Skeletal muscle satellite cell (primary cell): ENCODE data around the gene TP63.

Source experiments
- H3K27me3 ChIP-seq: 2 replicates; pipeline ENCODE4 v1.7.0; 2013; ENCODE audit warnings: low read length; ENCODE audit not compliant: control insufficient read depth, insufficient read depth
- H3K36me3 ChIP-seq: 2 replicates; pipeline ENCODE4 v1.7.0; 2013; ENCODE audit warnings: mild to moderate bottlenecking, control low read depth, low read length; ENCODE audit not compliant: insufficient read depth
- H3K4me1 ChIP-seq: 2 replicates; pipeline ENCODE4 v1.7.0; 2013; ENCODE audit warnings: low read length; ENCODE audit not compliant: control insufficient read depth, insufficient read depth
- H3K4me2 ChIP-seq: 2 replicates; pipeline ENCODE4 v1.7.0; 2013; ENCODE audit warnings: mild to moderate bottlenecking, low read length
- H3K4me3 ChIP-seq: 2 replicates; pipeline ENCODE4 v1.7.0; 2013; ENCODE audit warnings: low read length
- H3K9ac ChIP-seq: 2 replicates; pipeline ENCODE4 v1.7.0; 2013; ENCODE audit warnings: mild to moderate bottlenecking, low read depth, low read length, moderate library complexity
- H3K9me3 ChIP-seq: replicated peaks from 2 replicates; pipeline ENCODE4 v1.7.0; 2013; ENCODE audit warnings: mild to moderate bottlenecking, control low read depth, low read length

TP63 gene

GRCh38 chr3:189826566-189826965 lies 195.4 kb downstream of the TP63 start:
- Histone ChIP-seq H3K4me1 (peaks cover 8% of the 10 kb centered on the region), H3K27me3 (no peaks in the 10 kb centered on the region), H3K4me3 (no peak overlapping the region), H3K36me3 (no peaks in the 10 kb centered on the region), H3K4me2 (no peak overlapping the region), H3K9me3 (no peaks in the 10 kb centered on the region), H3K9ac (no peak overlapping the region)

DNA sequence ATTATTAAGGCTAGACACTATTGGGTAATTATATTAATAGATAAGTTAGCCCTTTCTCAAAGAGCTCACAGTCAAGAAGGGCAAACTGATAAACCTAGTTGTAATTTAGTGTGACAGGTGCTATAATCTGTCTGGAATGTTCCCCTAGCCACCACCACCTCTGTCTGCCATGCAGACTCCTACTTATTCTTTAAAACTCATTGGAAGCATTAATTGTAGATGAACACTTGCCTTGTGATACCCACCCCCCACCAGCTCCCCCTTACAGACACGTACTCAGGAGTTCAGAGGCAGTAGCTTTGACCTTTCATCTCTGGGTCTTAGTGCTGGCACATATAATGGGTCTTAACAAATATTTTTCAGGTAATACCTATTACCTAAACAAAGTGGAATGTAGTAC lies 195.9 kb downstream of the TP63 start:
- H3K9ac ChIP-seq: no peak overlapping the region
- H3K27me3 ChIP-seq: no peaks in the 10 kb centered on the region
- peaks cover 8% of the 10 kb centered on the region for H3K4me1 ChIP-seq
- H3K4me2 ChIP-seq: no peak overlapping the region
- H3K36me3 ChIP-seq: no peaks in the 10 kb centered on the region
- no peak overlapping the region for H3K4me3 ChIP-seq
- H3K9me3 ChIP-seq: no peaks in the 10 kb centered on the region

DNA sequence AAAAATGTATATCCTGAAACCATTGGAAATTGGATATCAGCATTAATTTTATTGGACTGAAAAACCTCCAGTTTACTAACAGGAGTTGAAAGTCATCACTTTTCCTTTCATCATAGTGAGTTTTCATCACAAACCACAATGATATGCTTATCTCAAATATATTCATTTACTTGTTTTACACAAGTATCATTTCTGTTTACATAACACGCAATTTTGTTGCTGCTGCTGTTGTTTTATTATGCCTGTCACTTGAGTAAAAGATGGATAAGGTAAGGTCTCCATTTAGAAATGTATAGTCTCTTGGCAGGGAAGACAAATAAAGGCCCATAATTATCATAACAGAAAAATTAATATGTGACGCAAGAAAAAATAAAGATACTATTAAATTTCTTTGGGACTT lies 199.2 kb downstream of the TP63 start:
- no peak overlapping the region for H3K4me3 ChIP-seq
- no peaks in the 10 kb centered on the region for H3K9me3 ChIP-seq
- no peaks in the 10 kb centered on the region for H3K27me3 ChIP-seq
- no peaks in the 10 kb centered on the region for H3K36me3 ChIP-seq
- no peaks in the 10 kb centered on the region for H3K4me1 ChIP-seq
- no peak overlapping the region for H3K9ac ChIP-seq
- H3K4me2 ChIP-seq: no peak overlapping the region

GRCh38 chr3:189833266-189833665 lies 202.1 kb downstream of the TP63 start:
- no peak overlapping the region for H3K9ac ChIP-seq
- no peaks in the 10 kb centered on the region for H3K4me1 ChIP-seq
- H3K9me3 ChIP-seq: no peaks in the 10 kb centered on the region

DNA sequence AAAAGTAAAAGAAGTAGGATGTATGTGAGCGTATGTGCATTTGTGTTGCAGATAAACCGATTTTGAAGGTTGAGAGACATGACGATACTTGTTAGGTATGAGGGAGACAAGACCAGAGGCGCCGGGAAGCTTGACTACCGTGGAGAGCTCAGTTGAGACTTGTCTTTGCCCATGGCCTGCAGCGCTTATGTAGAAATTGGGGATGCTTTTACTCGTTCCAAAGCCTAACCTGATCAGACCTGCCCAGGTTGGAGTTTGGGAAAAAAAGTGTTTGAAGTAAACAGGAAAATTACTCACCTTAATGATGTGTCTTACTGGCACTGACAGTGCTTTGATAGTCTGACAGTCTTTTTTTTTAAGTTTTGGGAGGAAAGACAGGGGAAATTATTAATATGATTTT lies 202.8 kb downstream of the TP63 start:
- Histone ChIP-seq H3K27me3 (no peaks in the 10 kb centered on the region), H3K4me3 (no peak overlapping the region), H3K4me1 (no peaks in the 10 kb centered on the region), H3K9me3 (no peaks in the 10 kb centered on the region), H3K36me3 (no peaks in the 10 kb centered on the region), H3K4me2 (no peak overlapping the region), H3K9ac (no peak overlapping the region)

More at GRCh38 chr3:189833266-189833665, 202.1 kb downstream of the TP63 start:
- Histone ChIP-seq H3K4me3 (no peak overlapping the region), H3K36me3 (no peaks in the 10 kb centered on the region), H3K27me3 (no peaks in the 10 kb centered on the region), H3K4me2 (no peak overlapping the region)

DNA sequence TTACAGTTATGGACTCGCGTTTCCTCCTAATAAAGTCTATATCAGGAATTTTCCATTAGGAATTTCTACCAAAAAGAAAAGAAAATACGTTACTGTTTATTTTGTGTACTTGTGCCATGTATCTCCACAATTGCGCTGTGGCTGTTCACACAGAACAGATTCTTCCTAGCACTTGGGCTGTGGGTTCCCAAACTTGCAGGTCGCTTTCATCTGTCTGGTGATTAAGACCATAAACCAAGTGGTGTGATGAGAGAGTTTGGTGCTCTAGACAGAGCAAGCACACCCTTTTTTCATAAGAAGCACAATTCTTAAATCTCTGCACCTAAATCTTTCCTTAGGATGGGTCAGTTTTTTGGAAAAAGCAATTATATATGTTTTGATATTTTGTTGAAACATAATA lies 203.3 kb downstream of the TP63 start:
- Histone ChIP-seq H3K36me3 (no peaks in the 10 kb centered on the region), H3K9me3 (no peaks in the 10 kb centered on the region), H3K9ac (no peak overlapping the region), H3K4me2 (no peak overlapping the region), H3K4me3 (no peak overlapping the region), H3K27me3 (no peaks in the 10 kb centered on the region), H3K4me1 (no peaks in the 10 kb centered on the region)

DNA sequence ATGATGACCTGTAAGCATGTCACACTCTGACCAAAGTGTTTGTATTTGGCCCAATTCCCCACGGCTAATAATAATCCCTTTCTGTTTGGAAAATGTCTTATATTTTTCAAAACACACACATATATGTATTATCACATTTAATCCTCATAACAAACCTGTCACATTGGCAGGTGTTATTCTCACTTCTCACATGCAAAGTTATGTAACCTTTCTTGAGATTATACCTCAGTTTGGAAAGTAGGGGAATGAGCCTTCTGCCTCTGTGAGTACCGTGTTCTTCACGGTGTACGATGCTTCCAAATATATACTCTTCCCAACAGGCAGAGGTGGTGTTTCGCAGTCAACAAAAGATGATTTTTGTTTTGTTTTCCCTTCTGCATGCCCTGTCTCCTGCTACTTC lies 205.6 kb downstream of the TP63 start:
- Histone ChIP-seq H3K36me3 (no peaks in the 10 kb centered on the region), H3K4me1 (no peaks in the 10 kb centered on the region), H3K9me3 (no peaks in the 10 kb centered on the region), H3K4me3 (no peak overlapping the region), H3K9ac (no peak overlapping the region), H3K4me2 (no peak overlapping the region), H3K27me3 (no peaks in the 10 kb centered on the region)

GRCh38 chr3:189838291-189838690 lies 207.1 kb downstream of the TP63 start:
- H3K27me3 ChIP-seq: no peaks in the 10 kb centered on the region
- no peak overlapping the region for H3K9ac ChIP-seq
- H3K4me3 ChIP-seq: no peak overlapping the region
- no peak overlapping the region for H3K4me2 ChIP-seq
- H3K4me1 ChIP-seq: no peaks in the 10 kb centered on the region
- no peaks in the 10 kb centered on the region for H3K9me3 ChIP-seq
- no peaks in the 10 kb centered on the region for H3K36me3 ChIP-seq

GRCh38 chr3:189839576-189839975 lies 208.4 kb downstream of the TP63 start:
- H3K27me3 ChIP-seq: no peaks in the 10 kb centered on the region
- no peaks in the 10 kb centered on the region for H3K4me1 ChIP-seq
- H3K9ac ChIP-seq: no peak overlapping the region
- H3K4me3 ChIP-seq: no peak overlapping the region
- no peak overlapping the region for H3K4me2 ChIP-seq
- no peaks in the 10 kb centered on the region for H3K9me3 ChIP-seq
- H3K36me3 ChIP-seq: no peaks in the 10 kb centered on the region

GRCh38 chr3:189841473-189842205 lies 210.4 kb downstream of the TP63 start:
- H3K4me2 ChIP-seq: no peak overlapping the region
- no peaks in the 10 kb centered on the region for H3K36me3 ChIP-seq
- H3K27me3 ChIP-seq: no peaks in the 10 kb centered on the region
- H3K4me1 ChIP-seq: no peaks in the 10 kb centered on the region
- no peaks in the 10 kb centered on the region for H3K9me3 ChIP-seq
- no peak overlapping the region for H3K4me3 ChIP-seq
- H3K9ac ChIP-seq: no peak overlapping the region

DNA sequence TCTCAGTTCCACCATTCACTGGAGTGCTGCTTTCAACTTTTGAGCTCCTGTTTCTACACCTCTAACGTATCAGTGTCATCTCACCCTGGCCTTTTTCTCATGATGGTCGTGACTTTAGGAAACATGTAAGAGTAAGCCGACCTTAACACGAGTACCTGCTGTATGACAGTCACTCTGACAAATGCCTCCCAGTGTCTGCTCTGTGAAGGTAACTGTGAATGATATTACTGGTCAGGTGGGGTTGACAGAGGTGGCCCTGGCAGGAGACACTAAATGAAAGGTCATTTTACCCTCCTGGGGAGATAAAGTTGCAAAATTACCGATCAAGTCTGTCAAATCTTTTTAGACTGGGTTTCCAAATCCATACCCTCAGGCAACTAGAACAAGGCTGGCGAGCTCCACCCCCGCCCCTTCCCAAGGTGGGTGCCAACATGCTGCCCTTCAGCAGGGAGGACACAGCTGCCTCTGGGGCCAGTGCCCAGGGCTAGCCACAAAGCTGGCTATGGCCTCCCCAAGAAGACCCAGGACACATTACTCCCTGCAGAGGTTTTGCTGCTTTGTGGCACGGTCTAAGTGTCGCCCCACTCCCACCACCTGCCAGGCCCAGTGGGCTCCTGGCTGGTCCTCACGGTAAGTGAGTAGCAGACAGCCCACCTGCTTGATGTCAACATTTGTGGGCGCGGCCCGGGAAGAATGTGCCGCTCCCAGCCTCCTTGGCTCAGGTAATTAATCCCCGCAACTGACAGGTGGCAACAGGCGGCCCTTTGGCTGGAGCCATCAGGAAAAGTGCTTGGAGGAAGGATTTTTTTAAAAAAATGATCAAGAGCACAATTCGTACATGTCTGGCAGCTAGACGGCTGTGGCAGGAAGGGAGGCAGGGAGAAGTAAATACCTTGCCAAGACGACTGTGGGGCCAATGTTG lies 211.8 kb downstream of the TP63 start:
- H3K4me2 ChIP-seq: no peak overlapping the region
- H3K4me1 ChIP-seq: no peaks in the 10 kb centered on the region
- H3K36me3 ChIP-seq: no peaks in the 10 kb centered on the region
- H3K4me3 ChIP-seq: no peak overlapping the region
- H3K9me3 ChIP-seq: no peaks in the 10 kb centered on the region
- no peak overlapping the region for H3K9ac ChIP-seq
- no peaks in the 10 kb centered on the region for H3K27me3 ChIP-seq
